HG03558 (cell line): ENCODE measurements around the gene TRIM17.

Source experiments
- ATAC-seq: cut with Tn5 transposase; IDR thresholded peaks from one replicate; pipeline ENCODE4 v1.9.1; 2021; ENCODE audit warnings: moderate number of reproducible peaks; ENCODE audit not compliant: unreplicated experiment; ENCODE audit errors: extremely low read depth

Gene TRIM17

GRCh38 chr1:228404107-228404720 lies 12.4 kb downstream of the TRIM17 start:
- ATAC-seq: no peak

- ATAC-seq: no peak
Measured at GRCh38 chr1:228403231-228403631, 13.4 kb downstream of the TRIM17 start.

- no peak for ATAC-seq
Measured at GRCh38 chr1:228402641-228403025, 14.0 kb downstream of the TRIM17 start.

DNA sequence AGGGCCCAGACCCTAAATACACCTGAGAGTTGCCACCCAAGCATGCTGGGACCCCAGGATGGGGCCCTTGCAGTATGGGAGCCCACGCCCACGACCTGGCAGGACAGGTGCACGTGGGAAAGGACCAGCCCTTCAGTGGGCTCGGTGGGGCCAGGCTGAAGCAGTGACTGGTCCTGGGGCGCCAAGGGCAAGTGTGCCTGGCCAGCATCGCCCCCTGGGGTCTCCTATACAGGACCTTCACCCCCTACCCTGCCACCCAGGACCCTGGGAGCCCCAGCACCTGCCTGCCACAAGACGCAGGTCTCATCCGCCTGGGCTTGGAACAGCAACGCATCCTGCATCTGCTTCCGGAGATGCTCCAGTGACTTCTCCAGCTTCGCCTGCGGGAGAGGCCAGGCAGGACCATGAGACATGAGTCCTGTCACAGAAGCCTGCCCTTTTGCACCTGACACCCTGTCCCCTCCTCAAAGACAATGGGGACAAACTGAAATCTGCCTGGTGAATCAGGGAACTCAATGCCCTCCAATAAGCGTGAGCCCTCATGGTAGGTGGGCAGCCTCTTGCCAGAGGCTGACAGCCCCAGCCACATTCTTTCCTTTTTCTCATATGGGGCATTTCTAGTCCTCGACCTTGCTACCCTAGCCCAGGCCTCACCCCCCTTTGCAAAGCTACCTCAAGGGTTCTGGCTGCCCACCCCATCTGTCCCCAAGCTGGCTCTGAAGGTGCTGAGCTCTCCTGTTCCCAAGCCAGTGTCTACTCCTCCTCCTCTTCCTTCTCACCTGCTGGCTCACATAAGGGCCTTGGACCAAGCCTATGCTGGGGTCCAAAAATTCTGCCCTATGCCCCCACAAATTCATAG lies 14.7 kb downstream of the TRIM17 start:
- ATAC-seq: no peak

GRCh38 chr1:228400692-228401454 lies 15.8 kb downstream of the TRIM17 start:
- ATAC-seq: no peak

- ATAC-seq: no peak
Measured at GRCh38 chr1:228400237-228400651, 16.4 kb downstream of the TRIM17 start.

DNA sequence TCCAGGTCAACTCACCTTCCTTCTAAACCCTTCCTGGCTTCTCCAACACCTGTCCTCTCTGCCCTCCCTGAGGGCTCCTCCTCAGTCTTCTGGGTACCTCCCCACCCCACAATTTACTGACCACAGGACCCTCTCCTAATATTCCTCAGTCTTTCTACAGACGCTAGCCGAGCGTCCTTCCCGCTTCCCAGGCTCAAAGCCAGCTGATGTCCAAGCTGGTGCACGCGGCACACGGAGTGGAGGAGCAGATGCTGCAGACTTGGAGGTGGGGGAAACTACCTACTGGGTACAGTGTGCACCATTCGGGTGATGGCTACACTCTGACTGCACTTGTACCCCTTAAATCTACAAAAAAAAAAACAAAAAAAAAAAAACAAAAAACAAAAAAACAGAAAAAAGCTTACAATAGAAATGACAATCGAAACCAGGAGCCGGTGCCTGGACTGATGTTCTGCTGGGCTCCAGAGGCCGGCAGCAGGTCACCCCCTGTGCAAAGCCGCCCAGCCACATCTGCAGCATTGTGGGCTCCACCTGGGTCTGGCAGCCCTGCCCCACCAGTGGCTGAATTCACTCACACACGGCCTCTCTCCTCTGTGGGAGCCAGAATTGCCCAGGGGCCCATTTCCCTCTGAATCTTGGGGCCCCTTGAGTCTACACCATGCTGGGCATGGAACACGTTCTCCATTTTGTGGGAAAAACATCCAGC lies 17.0 kb downstream of the TRIM17 start:
- ATAC-seq: no peak

- ATAC-seq: no peak
Measured at GRCh38 chr1:228398741-228399461, 17.8 kb downstream of the TRIM17 start.

GRCh38 chr1:228397966-228398365 lies 18.7 kb downstream of the TRIM17 start:
- no peak for ATAC-seq

DNA sequence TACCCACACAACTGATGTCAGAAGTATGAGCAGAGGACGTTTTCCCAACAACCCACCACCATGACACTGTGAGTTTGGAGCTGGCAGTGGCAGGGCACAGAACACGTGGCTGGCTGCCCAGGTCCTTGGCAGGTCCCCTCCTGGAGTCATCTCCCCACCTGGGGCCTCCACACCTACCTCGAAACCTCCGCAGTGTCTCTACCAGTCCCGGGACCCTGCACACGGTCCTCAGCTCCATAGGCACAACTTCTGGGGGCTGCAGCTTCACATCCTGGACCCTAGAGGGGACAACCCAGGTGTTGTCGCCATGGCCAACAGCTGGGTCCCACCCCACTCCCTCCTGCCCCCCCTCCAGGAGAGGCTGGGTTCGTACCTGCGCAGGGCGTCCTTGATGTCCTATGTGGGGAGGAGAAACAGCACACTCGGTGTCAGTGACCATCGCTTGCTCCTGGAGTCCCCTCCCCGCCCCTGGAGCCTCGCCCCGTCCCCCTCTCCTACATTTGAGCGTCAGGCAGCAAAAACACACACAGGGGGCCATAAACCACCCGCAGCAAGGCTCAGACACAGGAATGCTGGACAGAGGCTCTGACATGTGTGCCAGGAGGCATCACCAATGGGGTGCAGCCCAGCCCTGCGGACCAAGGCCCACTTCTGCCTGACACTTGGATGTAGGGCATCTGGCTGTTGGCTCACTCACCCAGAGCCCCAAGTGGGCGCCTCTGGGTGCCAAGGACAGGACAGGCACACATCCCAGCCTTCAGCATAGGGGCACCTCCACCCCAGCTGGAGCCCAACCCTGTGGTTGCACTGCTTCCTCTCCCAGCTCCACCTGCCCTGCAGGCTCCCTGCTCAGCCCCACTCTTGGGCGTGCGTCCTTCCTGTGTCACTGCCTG lies 19.6 kb downstream of the TRIM17 start:
- no peak for ATAC-seq

DNA sequence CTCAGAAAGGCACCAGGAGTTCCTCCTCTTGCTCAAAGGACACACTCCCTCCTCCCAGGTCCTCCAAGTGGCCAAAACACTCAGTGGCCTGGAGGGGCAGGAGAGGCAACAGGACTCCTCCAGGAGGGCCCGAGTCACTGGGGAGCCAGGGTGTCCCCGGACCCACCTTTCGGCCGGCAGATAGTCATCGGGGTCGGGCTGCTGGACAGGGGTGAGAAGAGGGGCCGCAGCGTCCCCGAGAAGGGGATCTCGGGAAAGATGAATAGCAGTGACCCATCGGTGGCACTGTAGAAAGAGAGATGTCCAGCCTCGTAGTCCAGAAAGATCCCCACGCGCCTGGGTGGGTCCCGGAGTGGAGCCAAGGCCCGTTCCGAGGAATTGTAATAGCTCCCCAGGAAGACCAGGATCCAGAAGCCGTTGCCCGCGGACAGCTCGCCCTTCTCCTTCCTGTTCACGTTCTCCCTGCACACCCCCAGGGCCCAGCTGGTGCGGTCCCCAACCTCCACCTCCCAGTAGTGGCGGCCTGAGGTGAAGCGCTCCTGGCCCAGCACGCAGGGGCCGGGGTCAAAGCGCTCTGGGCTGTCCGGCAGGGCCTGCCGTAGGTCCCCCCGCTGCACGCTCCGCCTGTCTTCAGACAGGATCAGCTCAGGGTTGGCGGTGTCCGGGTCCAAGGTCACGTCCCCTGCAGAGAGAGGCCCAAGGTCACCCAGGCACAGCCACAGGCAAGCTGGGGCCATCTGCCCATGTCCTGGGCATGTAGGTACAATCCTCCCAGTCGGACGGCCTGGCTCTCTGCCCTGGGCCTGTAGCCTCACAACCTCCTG lies 21.9 kb downstream of the TRIM17 start:
- ATAC-seq: no peak

DNA sequence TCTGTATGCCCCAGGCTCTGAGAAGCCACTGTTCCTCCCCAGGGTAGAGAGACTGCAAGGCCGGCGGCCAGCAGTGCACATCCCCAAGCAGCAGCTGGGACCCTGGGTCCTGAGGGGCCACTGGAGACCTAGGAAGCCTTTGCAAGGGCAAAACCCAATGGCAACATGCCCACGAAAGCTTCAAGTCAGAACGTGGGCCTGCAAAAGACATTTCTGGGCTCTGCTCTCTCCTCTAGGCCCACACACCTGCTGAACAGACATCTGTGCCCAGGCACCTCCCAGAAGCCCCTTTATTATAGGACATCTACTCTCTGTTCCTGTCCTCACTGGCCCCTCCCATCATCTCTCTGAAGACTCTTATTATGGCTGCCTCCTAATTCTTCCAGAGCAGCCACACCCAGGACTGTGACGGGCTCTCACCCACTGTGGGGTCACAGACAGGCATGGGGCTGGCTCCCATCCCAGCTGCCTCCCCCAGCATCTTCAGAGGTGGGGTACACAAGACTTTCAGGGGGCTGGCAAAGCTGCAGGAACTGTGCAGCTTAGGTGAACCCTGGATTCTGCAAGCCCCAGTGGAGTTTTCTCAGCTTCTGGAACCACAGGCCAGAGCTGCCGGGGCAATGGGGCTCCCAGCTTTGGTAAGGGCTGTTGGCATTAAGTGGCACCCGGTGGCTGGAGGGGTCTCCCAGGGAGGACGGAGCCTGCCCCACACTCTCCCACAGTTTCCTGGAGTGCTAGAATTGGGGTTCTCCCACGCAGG lies 22.7 kb downstream of the TRIM17 start:
- no peak for ATAC-seq

DNA sequence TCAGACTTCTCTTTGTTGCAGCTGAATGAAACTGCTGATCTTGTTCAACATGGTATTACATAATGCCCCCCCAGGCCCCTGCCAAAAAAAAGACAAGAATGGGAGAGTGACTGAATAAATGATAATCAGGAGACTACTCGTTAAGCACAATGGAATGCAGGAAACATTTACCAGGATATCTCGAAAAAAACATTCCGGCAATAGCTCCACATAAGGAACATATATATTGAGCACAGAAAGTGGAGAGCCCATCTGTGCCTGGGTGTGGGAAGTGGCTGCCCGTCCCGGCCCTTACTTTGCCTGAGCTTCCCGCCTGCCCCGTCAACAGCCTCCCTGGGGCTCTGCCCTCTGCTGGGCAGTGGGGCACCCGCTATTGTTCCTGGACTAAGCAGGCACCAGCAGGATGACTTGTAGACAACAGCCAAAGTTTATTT lies 23.4 kb downstream of the TRIM17 start:
- no peak for ATAC-seq

GRCh38 chr1:228392111-228392936 lies 24.3 kb downstream of the TRIM17 start:
- ATAC-seq: no peak

DNA sequence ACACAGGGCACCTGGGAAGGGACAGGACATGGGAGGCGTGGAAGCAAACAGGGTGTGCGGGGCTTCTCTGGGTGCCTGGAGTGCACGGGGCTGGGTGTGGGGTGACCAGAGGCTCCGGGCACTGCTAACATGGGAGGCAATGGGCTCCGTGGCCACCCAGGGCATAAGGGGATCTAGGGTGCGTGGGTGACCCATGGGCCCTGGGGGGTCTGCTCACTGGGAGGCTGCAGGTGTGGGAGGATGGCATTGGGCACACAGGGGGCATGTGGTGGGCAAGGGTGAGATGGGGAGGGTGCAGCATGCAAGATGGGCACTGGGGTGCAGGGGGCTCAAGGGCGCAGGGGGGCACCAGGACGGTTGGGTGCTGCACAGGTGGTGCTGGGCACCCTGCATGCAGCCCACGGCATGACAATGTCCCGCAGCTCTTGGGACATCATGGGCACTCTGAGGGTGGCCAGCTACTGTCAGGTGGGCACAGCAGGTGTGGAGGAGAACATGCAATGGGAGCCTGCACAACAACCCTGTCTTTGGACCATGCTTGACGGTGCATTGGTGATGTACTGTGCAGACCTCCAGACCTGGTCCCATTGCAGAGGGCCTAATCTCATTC lies 25.1 kb downstream of the TRIM17 start:
- ATAC-seq: no peak

DNA sequence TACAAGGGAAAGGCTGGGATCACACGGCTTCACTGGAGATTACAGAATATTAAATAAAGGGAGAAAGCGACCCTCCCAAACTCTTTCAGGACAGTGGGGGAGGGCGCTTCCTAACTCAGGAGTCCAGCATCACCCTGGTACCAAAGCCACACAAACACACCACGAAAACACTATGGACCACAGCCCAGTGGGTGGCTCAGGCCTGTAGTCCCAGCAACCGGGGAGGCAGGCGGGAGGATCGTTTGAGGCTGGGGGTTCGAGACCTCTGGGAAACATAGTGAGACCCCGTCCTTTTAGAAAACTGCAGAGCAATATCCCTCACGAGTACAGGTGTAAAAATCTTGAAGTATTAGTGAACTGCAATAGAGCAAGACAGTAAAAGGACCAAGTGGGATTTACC lies 26.0 kb downstream of the TRIM17 start:
- no peak for ATAC-seq
